ENCODE measurements around the gene CCDC178.

GRCh38 chr18:33282709-33283333 is 157.7 kb downstream of the CCDC178 start:
- TF ChIP-seq CTCF (conservative IDR thresholded peaks at IDR 0.05) (no peak), ZFX (IDR thresholded peaks at IDR 0.05) (no peak)
